Small intestine (tissue), 16 donors: ENCODE results near the gene GOLGA8R. TPM values are rescaled to one million over a fixed set of nuclear protein-coding genes. Genes with fewer than 3 reads are reported as not detected.
A peak's percentile ranks its signal among the peaks of the same experiment; 100 is the strongest.
"Not testable (repeated sequence)": the region's sequence is repeated elsewhere in the genome, so short reads cannot be mapped to it uniquely, and the experiment has no call there.

Source experiments
- DNase-seq, 2 donors: peaks; one replicate each; pipeline versions ENCODE4 v3.0.0 to v3.0.0-alpha.2; 2013
- FAIRE-seq: peaks from 2 replicates; lab custom pipeline; 2012; peaks lifted over from hg19 to GRCh38; lab: Jason Lieb, UNC
- H3K27ac ChIP-seq, 3 donors: one replicate each; pipeline ENCODE4 v1.5.1; 2013; ENCODE audit warnings: low read length in 2 of 3, mild to moderate bottlenecking in 2 of 3, control low read depth in 1 of 3, inconsistent platforms in 1 of 3, low read depth in 1 of 3, moderate library complexity in 1 of 3
- H3K27me3 ChIP-seq, 3 donors: one replicate each; pipeline ENCODE4 v1.6.1; 2013; ENCODE audit warnings: low read length in 3 of 3, inconsistent platforms in 1 of 3; ENCODE audit not compliant: control insufficient read depth in 3 of 3, insufficient read depth in 3 of 3
- H3K36me3 ChIP-seq, 3 donors: one replicate each; pipeline ENCODE4 v1.6.1; 2013; ENCODE audit warnings: low read length in 3 of 3, inconsistent platforms in 1 of 3, low read depth in 1 of 3, mild to moderate bottlenecking in 1 of 3, moderate library complexity in 1 of 3; ENCODE audit not compliant: control insufficient read depth in 3 of 3, insufficient read depth in 2 of 3
- H3K4me1 ChIP-seq, 3 donors: one replicate each; pipeline ENCODE4 v1.6.1; 2013; ENCODE audit warnings: low read length in 2 of 3, inconsistent platforms in 1 of 3, low read depth in 1 of 3, mild to moderate bottlenecking in 1 of 3, moderate library complexity in 1 of 3; ENCODE audit not compliant: control insufficient read depth in 3 of 3, insufficient read depth in 2 of 3
- H3K4me3 ChIP-seq, 3 donors: one replicate each; pipeline ENCODE4 v1.5.1; 2013; ENCODE audit warnings: low read length in 3 of 3, control low read depth in 1 of 3, inconsistent platforms in 1 of 3, low read depth in 1 of 3, mild to moderate bottlenecking in 1 of 3, moderate library complexity in 1 of 3
- H3K9me3 ChIP-seq, 2 donors: one replicate each; pipeline ENCODE4 v1.6.1; 2013; ENCODE audit warnings: low read depth in 1 of 2, low read length in 1 of 2; ENCODE audit not compliant: control insufficient read depth in 2 of 2, insufficient read depth in 1 of 2
- WGBS, 3 donors: extraction: QIAGEN DNeasy Blood & Tissue Kit; methylation state at CpG; one replicate each; pipeline ENCODE4 v1.1.7; 2013; 5-methylcytosine and 5-hydroxymethylcytosine counted together
- long read RNA-seq, 10 donors: transcript quantifications; one replicate each; lab custom pipeline, GENCODE V29; 2026
- polyA plus RNA-seq, 4 donors: library from polyadenylated mRNA; stranded (reverse) in 3 of 4; unstranded in 1 of 4; fragments of 200-250 nt in 3 of 4; fragments of 120-200 nt in 1 of 4; gene quantifications; one replicate each; pipeline versions ENCODE4 v1.2.1 to v1.2.3, GENCODE V29; 2013
- donor health status: healthy with polysubstance abuse.
- donor health status: control.
- donor health status: control.
- donor health status: Bipolar disorder and iron deficiency.
- donor health status: healthy.

Gene GOLGA8R
- 1 to 10 TPM in 1 of 4 donors, under 1 TPM in 2, not detected in 1; 0.39 to 5.4 (median 0.81) TPM for polyA plus RNA-seq
- long read RNA-seq, donor 1 = 0 reads
- long read RNA-seq, donor 2, partial matches to known transcripts = 0 of 1 reads
- long read RNA-seq, donor 2, other reads (novel, unspliced or antisense) = 0 of 1 reads
- long read RNA-seq, donor 3, partial matches to known transcripts = 6 of 6 reads
- long read RNA-seq, donor 3, other reads (novel, unspliced or antisense) = 0 of 6 reads
- long read RNA-seq, donor 4 = 0 reads
- long read RNA-seq, donor 5 = 0 reads
- long read RNA-seq, donor 6 = 0 reads
- long read RNA-seq, donor 7 = 0 reads
- long read RNA-seq, donor 8 = 0 reads
- long read RNA-seq, donor 9 = 0 reads
- long read RNA-seq, donor 10, partial matches to known transcripts = 0 of 1 reads
- long read RNA-seq, donor 10, other reads (novel, unspliced or antisense) = 0 of 1 reads

DNA sequence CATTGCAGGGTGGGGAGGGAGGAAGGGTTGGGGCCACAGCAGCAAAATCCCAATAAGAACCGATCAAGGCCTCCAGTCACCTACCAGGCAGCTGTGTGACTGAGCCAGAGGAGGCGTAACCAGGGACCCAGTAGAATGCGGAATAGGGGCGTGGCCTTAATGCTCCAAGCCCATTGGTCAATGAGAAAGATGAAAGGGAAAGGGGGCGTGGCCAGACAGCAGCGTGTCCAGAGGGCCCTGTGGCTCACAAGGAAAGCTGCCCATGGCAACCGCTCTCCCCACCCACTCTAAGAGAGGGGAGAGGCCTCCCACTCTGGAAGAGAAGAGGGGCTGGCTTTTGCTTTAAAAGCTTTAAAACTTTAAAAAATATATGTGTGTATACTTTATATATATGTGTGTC is at the start of gene GOLGA8R:
GOLGA8R (minus strand) TSS at position 101 of the 400 bp plus-strand sequence; CDS start at position 3, 98 bp downstream.
- not testable (repeated sequence) for H3K27ac ChIP-seq, H3K27me3 ChIP-seq, H3K36me3 ChIP-seq, DNase-seq, FAIRE-seq, H3K4me1 ChIP-seq, H3K4me3 ChIP-seq, H3K9me3 ChIP-seq
- 86% methylated on average over 3 of the region's 7 CpGs; no CpG with 5 or more reads in 2 of the 3 donors for WGBS, 3 donors

- H3K4me1 ChIP-seq, H3K36me3 ChIP-seq, H3K27ac ChIP-seq, H3K4me3 ChIP-seq, DNase-seq, H3K9me3 ChIP-seq, FAIRE-seq, H3K27me3 ChIP-seq: not testable (repeated sequence)
- WGBS, 3 donors = no CpG with 5 or more reads among the region's 1 CpG
These were observed 49.8 kb upstream of the GOLGA8R start for GRCh38 chr15:30463849-30464248.

DNA sequence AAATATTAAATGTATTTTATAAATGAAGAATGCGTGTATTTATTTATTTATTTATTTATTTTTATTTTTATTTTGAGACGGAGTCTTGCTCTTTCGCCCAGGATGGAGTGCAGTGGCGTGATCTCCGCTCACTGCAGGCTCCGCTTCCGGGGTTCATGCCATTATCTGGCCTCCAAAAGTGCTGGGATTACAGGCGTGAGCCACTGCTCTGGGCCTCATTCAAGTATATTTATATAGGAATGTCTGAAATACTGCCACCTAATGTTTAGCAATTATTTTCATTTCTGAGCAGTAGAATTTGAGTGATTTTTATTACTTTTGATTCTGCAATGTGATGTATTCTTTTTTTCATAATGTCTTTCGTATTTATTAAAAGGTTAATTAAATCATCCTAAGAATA is 48.1 kb upstream of the GOLGA8R start:
- not testable (repeated sequence) for H3K27ac ChIP-seq, H3K36me3 ChIP-seq, H3K4me3 ChIP-seq, DNase-seq, FAIRE-seq, H3K27me3 ChIP-seq, H3K9me3 ChIP-seq, H3K4me1 ChIP-seq
- whole genome bisulfite sequencing, 3 donors = no CpG with 5 or more reads among the region's 9 CpGs

DNA sequence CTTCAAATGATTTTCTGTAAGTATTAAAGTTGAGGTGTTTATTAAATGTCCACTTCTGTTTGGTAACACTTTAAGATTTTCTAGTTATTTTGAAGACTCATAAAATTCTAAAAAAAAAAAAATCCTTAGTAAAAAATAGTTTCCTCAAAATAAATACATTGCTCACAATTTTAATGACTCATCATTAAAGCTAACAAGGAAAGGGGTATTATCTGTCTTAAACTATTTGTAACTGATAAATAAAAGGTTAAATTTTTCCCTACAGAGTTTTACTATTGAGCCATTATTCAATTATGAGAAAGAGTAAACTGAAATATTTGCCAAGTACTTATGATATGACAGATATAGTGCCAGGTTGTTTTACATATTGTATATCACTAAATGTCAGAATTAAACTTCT is 38.6 kb upstream of the GOLGA8R start:
- not testable (repeated sequence) for H3K27ac ChIP-seq, H3K27me3 ChIP-seq, H3K4me1 ChIP-seq, H3K9me3 ChIP-seq, H3K36me3 ChIP-seq, H3K4me3 ChIP-seq, DNase-seq
- FAIRE-seq = peak; percentile 91

GRCh38 chr15:30438348-30438747 is 24.3 kb upstream of the GOLGA8R start:
- FAIRE-seq = not testable (repeated sequence)
- WGBS, 3 donors = 28 to 57% (median 32%) methylated on average over 1 to 2 of the region's 3 CpGs

GRCh38 chr15:30435878-30436277 is 21.8 kb upstream of the GOLGA8R start:
- not testable (repeated sequence) for H3K9me3 ChIP-seq, H3K36me3 ChIP-seq, H3K4me3 ChIP-seq, FAIRE-seq, H3K27me3 ChIP-seq, H3K27ac ChIP-seq, DNase-seq, H3K4me1 ChIP-seq
- WGBS, 3 donors = 86 to 93% (median 89%) methylated on average over 3 of the region's 5 CpGs

More at GRCh38 chr15:30438348-30438747, 24.3 kb upstream of the GOLGA8R start:
- not testable (repeated sequence) for DNase-seq, H3K4me3 ChIP-seq, H3K36me3 ChIP-seq, H3K9me3 ChIP-seq, H3K27ac ChIP-seq, H3K27me3 ChIP-seq, H3K4me1 ChIP-seq

- not testable (repeated sequence) for DNase-seq
These were observed 6.7 kb upstream of the GOLGA8R start for GRCh38 chr15:30420723-30421122.

GRCh38 chr15:30407636-30408035 is 6.4 kb downstream of the GOLGA8R start:
- not testable (repeated sequence) for DNase-seq, H3K9me3 ChIP-seq

More at GRCh38 chr15:30420723-30421122, 6.7 kb upstream of the GOLGA8R start:
- H3K27me3 ChIP-seq, H3K4me3 ChIP-seq, H3K27ac ChIP-seq, H3K9me3 ChIP-seq, FAIRE-seq, H3K36me3 ChIP-seq, H3K4me1 ChIP-seq: not testable (repeated sequence)
- WGBS, 3 donors = 61 to 93% (median 67%) methylated on average over 4 to 6 of the region's 6 CpGs

More at GRCh38 chr15:30407636-30408035, 6.4 kb downstream of the GOLGA8R start:
- H3K4me3 ChIP-seq, H3K27me3 ChIP-seq, H3K27ac ChIP-seq, FAIRE-seq, H3K4me1 ChIP-seq, H3K36me3 ChIP-seq: not testable (repeated sequence)
- WGBS, 3 donors = 80 to 87% (median 86%) methylated on average over 5 of the region's 6 CpGs
